ENCODE measurements around the gene WNK2.
A peak's percentile ranks its signal among the peaks of the same experiment; 100 is the strongest.

WNK2 gene

GRCh38 chr9:93301911-93302541, 118.1 kb downstream of the WNK2 start:
- DNase-seq, result peak; percentile 18
- no peaks in the 10 kb centered on the region for H3K27me3 Mint-ChIP-seq
- H3K36me3 Mint-ChIP-seq (ENCODE audit: low read depth), result no peaks in the 10 kb centered on the region
- H3K9me3 Mint-ChIP-seq, result no peaks in the 10 kb centered on the region
- H3K4me1 Mint-ChIP-seq (ENCODE audit: low read depth), result peaks cover 2% of the 10 kb centered on the region
- no peak overlapping the region for H3K27ac Mint-ChIP-seq
- H3K4me3 Mint-ChIP-seq, result no peak overlapping the region

DNA sequence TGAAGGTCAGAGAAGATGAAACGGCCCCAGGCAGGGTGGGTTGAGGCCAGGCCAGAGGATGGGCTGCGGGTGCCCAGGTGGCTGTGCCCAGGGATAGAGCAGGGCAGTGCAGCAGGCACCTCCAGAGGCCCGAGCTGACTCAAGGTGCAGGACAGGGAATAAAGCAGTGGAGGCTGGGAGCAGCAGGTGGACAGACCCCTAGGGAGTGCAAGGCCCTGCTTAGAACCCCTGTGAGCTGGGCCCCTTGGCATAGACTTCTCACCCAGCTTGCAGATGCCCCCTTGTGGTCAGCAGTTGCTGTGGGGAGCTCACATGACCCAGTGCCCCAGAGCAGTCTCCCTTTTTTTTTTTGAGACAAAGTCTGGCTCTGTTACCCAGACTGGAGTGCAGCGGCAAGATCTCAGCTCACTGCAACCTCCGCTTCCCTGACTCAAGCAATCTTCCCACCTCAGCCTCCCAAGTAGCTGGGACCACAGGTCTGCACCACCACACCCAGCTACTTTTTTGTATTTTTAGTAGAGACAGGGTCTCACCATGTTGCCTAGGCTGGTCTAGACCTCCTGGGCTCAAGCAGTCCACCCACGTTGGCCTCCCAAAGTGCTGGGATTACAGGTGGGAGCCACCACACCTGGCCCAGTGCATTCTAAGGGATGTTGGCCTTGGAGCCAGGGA, 118.8 kb downstream of the WNK2 start:
- no peaks in the 10 kb centered on the region for H3K36me3 Mint-ChIP-seq (ENCODE audit: low read depth)
- DNase-seq, result peak; percentile 68
- H3K4me3 Mint-ChIP-seq, result no peak overlapping the region
- no peaks in the 10 kb centered on the region for H3K9me3 Mint-ChIP-seq
- H3K27ac Mint-ChIP-seq, result no peak overlapping the region
- no peaks in the 10 kb centered on the region for H3K27me3 Mint-ChIP-seq
- H3K4me1 Mint-ChIP-seq (ENCODE audit: low read depth), result no peaks in the 10 kb centered on the region

GRCh38 chr9:93303258-93303771, 119.4 kb downstream of the WNK2 start:
- Mint-ChIP-seq H3K9me3 (no peaks in the 10 kb centered on the region), H3K27me3 (no peaks in the 10 kb centered on the region), H3K27ac (no peak overlapping the region)

DNA sequence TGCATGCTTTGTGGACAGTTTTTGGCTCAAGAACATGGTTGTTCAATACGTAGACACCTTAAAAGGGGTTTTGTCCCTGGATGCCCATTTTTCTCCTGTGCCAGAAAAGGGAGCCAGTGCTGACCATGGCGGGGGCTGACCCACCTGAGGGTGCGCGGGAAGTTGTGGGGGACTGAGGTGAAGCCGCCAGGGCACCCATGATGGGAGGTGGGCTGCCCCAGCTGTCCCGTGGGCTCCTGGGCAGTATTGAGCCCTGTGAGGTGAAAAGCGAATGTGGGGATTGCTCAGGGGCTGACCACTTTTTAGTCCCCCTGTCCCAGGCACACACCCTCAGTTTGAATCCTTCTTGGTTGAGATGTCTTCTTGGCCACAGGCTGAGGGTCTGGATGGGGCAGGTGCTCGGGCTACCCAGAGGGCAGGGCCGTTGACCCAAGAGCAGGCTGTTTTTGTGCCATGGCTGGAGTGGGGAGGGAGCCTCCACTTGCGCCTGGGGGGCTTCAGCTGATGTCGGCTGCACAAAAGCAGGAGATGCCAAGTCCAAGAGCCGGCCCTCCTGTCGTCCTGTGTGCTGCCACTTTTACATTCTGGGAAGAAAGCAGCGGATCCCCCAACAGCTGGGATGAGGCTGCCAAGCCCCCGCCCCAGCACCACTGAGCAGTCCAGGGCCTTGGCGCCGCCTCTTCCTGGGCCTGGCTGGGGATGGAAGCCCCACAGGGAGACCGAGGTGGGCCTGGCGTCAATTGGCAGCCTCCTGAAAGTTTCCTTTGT, 120.1 kb downstream of the WNK2 start:
- Mint-ChIP-seq H3K36me3 (ENCODE audit: low read depth) (no peaks in the 10 kb centered on the region), H3K4me3 (no peak overlapping the region), H3K4me1 (ENCODE audit: low read depth) (no peaks in the 10 kb centered on the region), H3K27me3 (no peaks in the 10 kb centered on the region), H3K27ac (no peak overlapping the region), H3K9me3 (no peaks in the 10 kb centered on the region)
- DNase-seq, result peak; percentile 20

More at GRCh38 chr9:93303258-93303771, 119.4 kb downstream of the WNK2 start:
- DNase-seq, result peak; percentile 22
- no peaks in the 10 kb centered on the region for H3K36me3 Mint-ChIP-seq (ENCODE audit: low read depth)
- no peaks in the 10 kb centered on the region for H3K4me1 Mint-ChIP-seq (ENCODE audit: low read depth)
- no peak overlapping the region for H3K4me3 Mint-ChIP-seq

- no peaks in the 10 kb centered on the region for H3K9me3 Mint-ChIP-seq
- no peaks in the 10 kb centered on the region for H3K27me3 Mint-ChIP-seq
- H3K36me3 Mint-ChIP-seq (ENCODE audit: low read depth), result no peaks in the 10 kb centered on the region
- H3K4me1 Mint-ChIP-seq (ENCODE audit: low read depth), result no peaks in the 10 kb centered on the region
- no peak overlapping the region for H3K27ac Mint-ChIP-seq
- H3K4me3 Mint-ChIP-seq, result no peak overlapping the region
- peak; percentile 33 for DNase-seq
Measured at GRCh38 chr9:93304574-93305496, 120.9 kb downstream of the WNK2 start.

- Mint-ChIP-seq H3K36me3 (ENCODE audit: low read depth) (no peaks in the 10 kb centered on the region), H3K4me1 (ENCODE audit: low read depth) (no peaks in the 10 kb centered on the region), H3K27me3 (no peaks in the 10 kb centered on the region), H3K9me3 (no peaks in the 10 kb centered on the region), H3K4me3 (no peak overlapping the region), H3K27ac (no peak overlapping the region)
- DNase-seq, result peak; percentile 24
Measured at GRCh38 chr9:93305497-93306020, 121.6 kb downstream of the WNK2 start.

DNA sequence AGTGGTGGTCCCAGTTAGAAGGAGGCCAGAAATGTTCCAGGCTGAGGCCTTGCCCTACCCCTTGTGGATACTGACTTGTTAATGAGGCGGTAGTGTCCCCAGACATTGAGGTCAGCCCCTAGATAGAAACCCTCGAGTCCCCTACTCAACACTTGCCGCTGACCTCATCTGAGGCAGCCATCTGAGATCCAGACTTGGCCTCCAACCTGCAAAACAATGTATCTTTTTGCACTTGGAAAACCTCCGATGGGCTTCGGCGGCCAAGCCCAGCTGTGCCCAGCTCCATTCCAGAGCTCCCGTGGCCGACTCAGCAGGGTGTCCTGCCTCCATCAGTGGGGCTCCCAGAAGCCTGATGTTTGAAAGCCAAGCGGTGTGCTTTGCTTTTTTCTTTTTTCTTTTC, 122.1 kb downstream of the WNK2 start:
- H3K27me3 Mint-ChIP-seq, result no peaks in the 10 kb centered on the region
- H3K4me1 Mint-ChIP-seq (ENCODE audit: low read depth), result no peaks in the 10 kb centered on the region
- H3K4me3 Mint-ChIP-seq, result no peak overlapping the region

DNA sequence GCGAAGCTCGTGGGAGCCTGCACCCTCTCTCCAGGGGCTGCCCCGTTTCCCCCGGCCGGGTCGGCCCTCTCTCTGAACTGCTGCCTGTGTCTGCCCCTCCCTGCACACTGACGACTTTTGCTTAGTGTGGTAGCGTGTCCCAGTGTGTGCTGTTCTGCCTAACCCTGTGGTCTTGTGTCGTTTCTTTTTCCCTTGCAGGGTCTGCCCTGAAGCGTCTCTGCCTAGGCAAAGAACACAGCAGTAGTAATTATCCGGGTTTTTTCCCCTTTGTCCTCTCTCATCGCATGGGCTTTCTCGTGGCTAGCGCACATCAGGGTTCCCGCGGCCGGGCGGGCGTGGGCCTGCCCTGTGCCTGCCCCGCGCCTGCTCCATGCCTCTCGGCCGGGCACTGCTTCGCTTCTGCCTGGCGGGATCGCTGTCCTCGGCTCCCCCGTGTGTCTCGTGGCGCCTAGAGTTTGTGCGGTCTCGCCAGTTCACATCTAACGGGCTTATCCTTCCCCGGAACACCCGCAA, 122.7 kb downstream of the WNK2 start:
- Mint-ChIP-seq H3K4me3 (no peak overlapping the region), H3K27me3 (no peaks in the 10 kb centered on the region), H3K36me3 (ENCODE audit: low read depth) (no peaks in the 10 kb centered on the region), H3K27ac (no peak overlapping the region), H3K4me1 (ENCODE audit: low read depth) (no peaks in the 10 kb centered on the region), H3K9me3 (no peaks in the 10 kb centered on the region)
- DNase-seq, result peak; percentile 22

More for the DNA sequence above, 122.1 kb downstream of the WNK2 start:
- no peaks in the 10 kb centered on the region for H3K9me3 Mint-ChIP-seq
- no peak overlapping the region for H3K27ac Mint-ChIP-seq
- H3K36me3 Mint-ChIP-seq (ENCODE audit: low read depth), result no peaks in the 10 kb centered on the region
- no peak for DNase-seq

GRCh38 chr9:93307468-93308157, 123.7 kb downstream of the WNK2 start:
- Mint-ChIP-seq H3K4me3 (no peak overlapping the region), H3K27me3 (peaks cover under 1% of the 10 kb centered on the region), H3K9me3 (no peaks in the 10 kb centered on the region), H3K36me3 (ENCODE audit: low read depth) (no peaks in the 10 kb centered on the region), H3K4me1 (ENCODE audit: low read depth) (peaks cover under 1% of the 10 kb centered on the region), H3K27ac (no peak overlapping the region)
- DNase-seq, result no peak

- no peaks in the 10 kb centered on the region for H3K36me3 Mint-ChIP-seq (ENCODE audit: low read depth)
- no peak for DNase-seq
- no peaks in the 10 kb centered on the region for H3K9me3 Mint-ChIP-seq
- H3K27ac Mint-ChIP-seq, result no peak overlapping the region
- no peak overlapping the region for H3K4me3 Mint-ChIP-seq
- H3K4me1 Mint-ChIP-seq (ENCODE audit: low read depth), result peaks cover 4% of the 10 kb centered on the region
- H3K27me3 Mint-ChIP-seq, result peaks cover 5% of the 10 kb centered on the region
Measured at GRCh38 chr9:93308158-93308602, 124.2 kb downstream of the WNK2 start.

DNA sequence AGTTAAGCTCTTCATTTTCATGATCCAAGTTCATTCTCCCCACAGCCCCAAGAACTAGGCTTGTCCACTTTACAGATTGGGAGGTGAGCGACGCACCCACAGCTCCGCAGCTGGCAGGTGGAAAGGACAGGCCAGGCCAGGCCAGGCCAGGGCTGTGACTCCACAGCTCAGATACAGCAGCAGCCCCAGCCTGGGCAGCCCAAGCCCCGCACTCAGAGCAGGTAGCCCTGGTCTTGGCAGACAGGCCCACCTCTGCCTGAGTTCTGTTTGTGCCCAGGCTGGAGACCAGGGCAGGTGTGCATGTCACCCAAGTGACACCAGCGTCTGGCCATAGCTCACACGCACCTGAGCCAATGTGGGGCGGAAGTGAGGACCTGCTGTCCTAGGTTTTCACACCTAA, 124.7 kb downstream of the WNK2 start:
- Mint-ChIP-seq H3K27me3 (peaks cover 5% of the 10 kb centered on the region), H3K9me3 (no peaks in the 10 kb centered on the region), H3K4me3 (no peak overlapping the region), H3K36me3 (ENCODE audit: low read depth) (no peaks in the 10 kb centered on the region), H3K4me1 (ENCODE audit: low read depth) (peaks cover 4% of the 10 kb centered on the region), H3K27ac (no peak overlapping the region)
- no peak for DNase-seq

- no peak overlapping the region for H3K27ac Mint-ChIP-seq
- peaks cover 4% of the 10 kb centered on the region for H3K4me1 Mint-ChIP-seq (ENCODE audit: low read depth)
- H3K36me3 Mint-ChIP-seq (ENCODE audit: low read depth), result no peaks in the 10 kb centered on the region
- peak; percentile 14 for DNase-seq
- peaks cover 5% of the 10 kb centered on the region for H3K27me3 Mint-ChIP-seq
- no peaks in the 10 kb centered on the region for H3K9me3 Mint-ChIP-seq
- no peak overlapping the region for H3K4me3 Mint-ChIP-seq
Measured at GRCh38 chr9:93309889-93310425, 126.0 kb downstream of the WNK2 start.

DNA sequence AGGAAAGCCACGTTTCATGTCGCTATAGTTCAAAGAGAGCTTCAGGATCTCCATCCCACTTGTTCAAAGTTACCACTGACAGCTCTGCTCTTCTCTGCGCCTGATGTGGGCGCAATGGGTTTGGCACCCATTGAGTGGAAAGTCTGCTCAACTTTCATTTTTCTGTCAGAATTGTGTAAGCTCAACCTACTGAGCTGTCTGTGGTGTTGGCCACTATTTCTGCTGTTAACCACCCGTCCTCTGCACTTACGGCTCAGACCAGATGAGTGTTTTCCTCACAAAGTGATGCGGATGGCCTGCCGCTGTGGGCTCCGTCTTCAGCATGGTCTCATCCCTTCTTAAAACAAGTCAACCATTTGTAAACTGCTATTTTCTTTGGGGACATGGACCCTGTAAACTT, 131.2 kb downstream of the WNK2 start:
- H3K36me3 Mint-ChIP-seq (ENCODE audit: low read depth), result no peaks in the 10 kb centered on the region
- no peaks in the 10 kb centered on the region for H3K9me3 Mint-ChIP-seq
- no peak for DNase-seq
- H3K27me3 Mint-ChIP-seq, result peaks cover 28% of the 10 kb centered on the region
- H3K4me1 Mint-ChIP-seq (ENCODE audit: low read depth), result peaks cover 13% of the 10 kb centered on the region
- H3K4me3 Mint-ChIP-seq, result no peak overlapping the region
- no peak overlapping the region for H3K27ac Mint-ChIP-seq

All from activated T-cell treated with anti-CD3 and anti-CD28 coated beads, Interleukin-2, amount 50 U/mL, for 24 hours (primary cell).